DND-41 (cell line): ENCODE measurements around the gene ZFP30.

Experiments used
- ATAC-seq: fragments of 200-7000 bp; cut with Tn5 transposase; 3 replicates; pipeline ENCODE4 v1.9.1; 2021; ENCODE audit warnings: low read depth; ENCODE audit not compliant: insufficient read depth
- DNase-seq: peaks from one replicate; pipeline ENCODE4 v3.0.0-alpha.2; 2020
- H2AFZ ChIP-seq: 2 replicates; pipeline ENCODE4 v1.6.0; 2012; ENCODE audit warnings: low read depth, low read length
- H3K27ac ChIP-seq: 2 replicates; pipeline ENCODE4 v1.5.1; 2012; ENCODE audit warnings: low read length, inconsistent platforms
- H3K27me3 ChIP-seq: fragments of 200-600 bp; sonication (generic); 2 replicates; pipeline ENCODE4 v1.6.0; 2012; ENCODE audit warnings: low read length, mild to moderate bottlenecking, inconsistent platforms; ENCODE audit not compliant: insufficient read depth, poor library complexity
- H3K36me3 ChIP-seq: 2 replicates; pipeline ENCODE4 v1.5.1; 2012; ENCODE audit warnings: low read length, inconsistent platforms; ENCODE audit not compliant: insufficient read depth
- H3K4me1 ChIP-seq: 2 replicates; pipeline ENCODE4 v1.5.1; 2012; ENCODE audit warnings: mild to moderate bottlenecking, low read length; ENCODE audit not compliant: insufficient read depth
- H3K4me2 ChIP-seq: 2 replicates; pipeline ENCODE4 v1.6.0; 2012; ENCODE audit warnings: mild to moderate bottlenecking, moderate library complexity, low read length, inconsistent platforms; ENCODE audit not compliant: insufficient read depth
- H3K4me3 ChIP-seq, 2 experiments: fragments of 200-600 bp in 1 of 2; shearing (Covaris generic) in 1 of 2; 2 replicates each; pipeline ENCODE4 v1.5.1; 2012 to 2016; ENCODE audit warnings: inconsistent platforms in 2 of 2, low read length in 2 of 2, mild to moderate bottlenecking in 2 of 2, low read depth in 1 of 2, moderate library complexity in 1 of 2
- H3K79me2 ChIP-seq: 2 replicates; pipeline ENCODE4 v1.6.0; 2012; ENCODE audit warnings: low read length, inconsistent platforms; ENCODE audit not compliant: insufficient read depth
- H3K9ac ChIP-seq: 2 replicates; pipeline ENCODE4 v1.6.0; 2012; ENCODE audit warnings: low read depth, mild to moderate bottlenecking, inconsistent platforms, low read length, moderate library complexity
- H3K9me3 ChIP-seq: 2 replicates; pipeline ENCODE4 v1.5.1; 2012; ENCODE audit warnings: low read length, moderate library complexity, mild to moderate bottlenecking, inconsistent platforms; ENCODE audit not compliant: insufficient read depth, severe bottlenecking
- H4K20me1 ChIP-seq: 2 replicates; pipeline ENCODE4 v1.6.0; 2012; ENCODE audit warnings: low read length; ENCODE audit not compliant: insufficient read depth
- CTCF ChIP-seq: IDR thresholded peaks from 2 replicates; pipeline ENCODE4 v1.5.1; 2012; ENCODE audit warnings: borderline replicate concordance, low read length, moderate library complexity, mild to moderate bottlenecking; ENCODE audit not compliant: poor library complexity, severe bottlenecking; ENCODE audit errors: extremely low read depth
- EZH2 ChIP-seq: IDR thresholded peaks from 3 replicates; pipeline ENCODE4 v1.6.1; 2012; ENCODE audit warnings: borderline replicate concordance, low read depth, mild to moderate bottlenecking, moderate library complexity, low read length, inconsistent platforms; ENCODE audit not compliant: severe bottlenecking

The ZFP30 gene

GRCh38 chr19:37695144-37695899, 40.1 kb upstream of the ZFP30 start:
- no peak for TF ChIP-seq CTCF
- TF ChIP-seq EZH2, result no peak
- Histone ChIP-seq H3K9ac (no peak overlapping the region), H3K27ac (no peak overlapping the region), H3K36me3 (peaks cover 37% of the 10 kb centered on the region), H3K4me1 (peaks cover 23% of the 10 kb centered on the region), H2AFZ (no peak overlapping the region), H3K9me3 (no peaks in the 10 kb centered on the region), H3K4me2 (no peak overlapping the region), H4K20me1 (no peaks in the 10 kb centered on the region), H3K4me3 (no peak overlapping the region), H3K79me2 (peaks cover 6% of the 10 kb centered on the region; the same call in 1 of the 2 replicates), H3K27me3 (no peaks in the 10 kb centered on the region)
- no peak for DNase-seq
- ATAC-seq, result no peak

GRCh38 chr19:37692956-37693620, 37.8 kb upstream of the ZFP30 start:
- ATAC-seq, result no peak
- Histone ChIP-seq H3K4me3 (peak overlapping the region in 1 of 2 experiments; percentile 62; a peak in 2 of 4 replicates), H2AFZ (peak overlapping the region; percentile 91), H3K27ac (no peak overlapping the region), H3K27me3 (no peaks in the 10 kb centered on the region), H3K4me2 (peak overlapping the region; percentile 67; the same call in 1 of the 2 replicates), H3K4me1 (peaks cover 32% of the 10 kb centered on the region), H3K36me3 (peaks cover 15% of the 10 kb centered on the region), H3K9ac (peak overlapping the region; percentile 62; the same call in 1 of the 2 replicates), H3K79me2 (peaks cover 6% of the 10 kb centered on the region; the same call in 1 of the 2 replicates), H3K9me3 (no peaks in the 10 kb centered on the region), H4K20me1 (no peaks in the 10 kb centered on the region)
- TF ChIP-seq EZH2 (no peak), CTCF (no peak)
- DNase-seq, result no peak

GRCh38 chr19:37691881-37692504, 36.7 kb upstream of the ZFP30 start:
- Histone ChIP-seq H3K9ac (peak overlapping the region; percentile 62), H3K4me3 (peak overlapping the region; percentile 37 to 62; a peak in 3 of 4 replicates), H3K9me3 (no peaks in the 10 kb centered on the region), H3K36me3 (peaks cover 7% of the 10 kb centered on the region), H3K79me2 (peaks cover 6% of the 10 kb centered on the region; the same call in 1 of the 2 replicates), H4K20me1 (no peaks in the 10 kb centered on the region), H3K4me2 (peak overlapping the region; percentile 67), H3K27ac (peak overlapping the region; percentile 75), H3K4me1 (peaks cover 32% of the 10 kb centered on the region), H3K27me3 (no peaks in the 10 kb centered on the region), H2AFZ (peak overlapping the region; percentile 91)
- TF ChIP-seq EZH2 (no peak), CTCF (peak; percentile 47)
- ATAC-seq, result peak; percentile 98
- DNase-seq, result peak; percentile 92
